PFSK-1 (cell line): ENCODE data around the gene BMP7.

Experiments used
- REST ChIP-seq, 2 experiments: IDR thresholded peaks; 2 replicates each; pipeline versions ENCODE4 v1.6.1 to v1.8.0; 2011 to 2012; ENCODE audit warnings: low read depth in 2 of 2, low read length in 2 of 2, control low read depth in 1 of 2, inconsistent platforms in 1 of 2, mild to moderate bottlenecking in 1 of 2, moderate library complexity in 1 of 2; ENCODE audit not compliant: insufficient read depth in 1 of 2
- SIN3A ChIP-seq: IDR thresholded peaks from 2 replicates; pipeline ENCODE4 v1.6.1; 2012; ENCODE audit warnings: mild to moderate bottlenecking, low read length, moderate library complexity, borderline replicate concordance; ENCODE audit not compliant: insufficient read depth
- TAF1 ChIP-seq: IDR thresholded peaks from 2 replicates; pipeline ENCODE4 v1.6.1; 2012; ENCODE audit warnings: low read length, control low read depth, borderline replicate concordance; ENCODE audit not compliant: insufficient read depth

DNA sequence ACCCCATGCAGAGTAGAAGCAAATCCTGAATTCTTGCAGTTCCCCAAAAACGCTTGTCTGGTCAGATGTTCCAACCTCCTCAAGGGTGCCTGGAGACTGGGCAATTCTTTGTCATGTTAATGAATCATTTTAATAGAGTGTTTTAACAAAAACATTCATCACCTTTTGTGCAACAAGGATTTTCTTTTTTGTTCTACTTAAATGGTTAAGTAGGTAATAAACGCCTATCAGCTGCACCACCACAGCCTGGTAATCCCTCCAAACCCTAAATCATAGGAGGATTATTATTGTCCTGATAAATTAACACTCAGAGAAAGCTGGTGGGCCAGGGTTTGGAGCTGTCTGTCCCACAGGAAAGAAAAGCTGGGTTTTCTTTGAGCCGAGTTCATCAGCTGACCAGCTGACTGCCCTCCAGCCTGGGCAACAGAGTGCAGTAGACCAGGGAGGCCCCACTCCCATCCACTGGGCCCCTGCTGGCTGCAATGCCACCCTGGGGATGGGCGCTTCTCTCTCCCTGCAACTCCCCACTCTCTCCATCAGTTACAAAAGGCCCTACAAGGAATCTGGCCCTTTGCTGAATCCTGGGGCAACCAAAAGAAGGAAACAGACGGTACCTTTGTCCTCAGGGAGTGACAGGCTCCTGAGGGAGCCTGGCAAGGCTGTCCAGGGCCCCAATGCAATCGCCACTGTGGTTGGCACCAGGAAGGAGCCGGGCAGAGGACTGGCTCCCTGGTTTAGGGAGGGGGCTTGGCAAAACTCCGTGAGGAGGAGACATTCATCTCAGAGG, 23.1 kb upstream of the BMP7 start:
- TF ChIP-seq REST (IDR thresholded peaks at IDR 0.05; ENCODE audit: insufficient read depth in 1 of 2, low read depth in 2 of 2, low read length in 2 of 2) (no peak), SIN3A (no peak), TAF1 (no peak)
